K562 (cell line): ENCODE measurements around the gene C22orf39. TPM values are rescaled to one million over a fixed set of nuclear protein-coding genes. Genes with fewer than 3 reads are reported as not detected.

ENCODE experiments used
- BHLHE40 ChIP-seq: IDR thresholded peaks from 2 replicates; pipeline ENCODE4 v1.6.1; 2011; ENCODE audit warnings: low read length, improper control_type of control experiment
- BRCA1 ChIP-seq, 2 experiments: fragments of 450-650 bp in 1 of 2; sonication (generic) in 1 of 2; formaldehyde crosslinking in 1 of 2; IDR thresholded peaks; 2 replicates each; pipeline versions ENCODE4 v1.5.0 to v1.6.1; 2017 to 2020; ENCODE audit warnings: mild to moderate bottlenecking in 1 of 2, missing genetic modification reagents in 1 of 2
- CAMTA2 ChIP-seq: fragments of 250-450 bp; sonication (Bioruptor Pico); conservative IDR thresholded peaks from 2 replicates; pipeline ENCODE4 v1.5.1; 2022
- CBFA2T2 ChIP-seq: fragments of 450-650 bp; conservative IDR thresholded peaks from 2 replicates; pipeline ENCODE4 v1.6.1; 2017; ENCODE audit warnings: mild to moderate bottlenecking
- CBX5 ChIP-seq: IDR thresholded peaks from 2 replicates; pipeline ENCODE4 v1.6.1; 2014; ENCODE audit warnings: low read depth, borderline replicate concordance
- EHMT2 ChIP-seq: fragments of 450-650 bp; IDR thresholded peaks from 2 replicates; pipeline ENCODE4 v1.6.1; 2018; ENCODE audit warnings: antibody characterized with exemption
- EP300 ChIP-seq: IDR thresholded peaks from 2 replicates; pipeline ENCODE4 v1.6.1; 2012; ENCODE audit warnings: low read length, improper control_type of control experiment
- ERF ChIP-seq: fragments of 450-650 bp; formaldehyde crosslinking; IDR thresholded peaks from 2 replicates; pipeline ENCODE4 v1.4.0; 2020; ENCODE audit warnings: mild to moderate bottlenecking, mixed read lengths
- GATAD2B ChIP-seq: fragments of 450-650 bp; IDR thresholded peaks from 2 replicates; pipeline ENCODE4 v1.6.1; 2017; ENCODE audit warnings: mild to moderate bottlenecking, borderline replicate concordance
- GTF2A2 ChIP-seq: IDR thresholded peaks from 2 replicates; pipeline ENCODE4 v1.6.1; 2016; ENCODE audit warnings: mild to moderate bottlenecking, missing genetic modification characterization, missing compliant biosample characterization
- L3MBTL2 ChIP-seq: fragments of 450-650 bp; IDR thresholded peaks from 2 replicates; pipeline ENCODE4 v1.6.1; 2016; ENCODE audit warnings: mild to moderate bottlenecking, moderate library complexity
- MAFF ChIP-seq: IDR thresholded peaks from 2 replicates; pipeline ENCODE4 v1.6.1; 2012; ENCODE audit warnings: low read length, improper control_type of control experiment
- MAFK ChIP-seq: IDR thresholded peaks from 2 replicates; pipeline ENCODE4 v1.6.1; 2011; ENCODE audit warnings: low read length, improper control_type of control experiment
- MEIS2 ChIP-seq: fragments of 450-650 bp; IDR thresholded peaks from 2 replicates; pipeline ENCODE4 v1.6.1; 2014; ENCODE audit warnings: mild to moderate bottlenecking; ENCODE audit not compliant: partially characterized antibody
- MTF1 ChIP-seq: fragments of 250-450 bp; sonication (Bioruptor Pico); IDR thresholded peaks from 2 replicates; pipeline ENCODE4 v1.9.0; 2021; ENCODE audit warnings: moderate library complexity, mild to moderate bottlenecking, inconsistent platforms, borderline replicate concordance
- NFATC3 ChIP-seq: fragments of 450-650 bp; IDR thresholded peaks from 2 replicates; pipeline ENCODE4 v1.6.1; 2017; ENCODE audit warnings: mild to moderate bottlenecking
- POLR2AphosphoS2 ChIP-seq: IDR thresholded peaks from 2 replicates; pipeline ENCODE4 v1.6.1; 2012; ENCODE audit warnings: low read length, improper control_type of control experiment
- POLR2G ChIP-seq: fragments of 200-400 bp; formaldehyde crosslinking; IDR thresholded peaks from 2 replicates; pipeline ENCODE4 v1.6.1; 2017; ENCODE audit warnings: low read depth, mild to moderate bottlenecking, antibody characterized with exemption, low read length, moderate library complexity
- SIRT6 ChIP-seq: IDR thresholded peaks from one replicate; pipeline ENCODE4 v1.6.1; 2012; ENCODE audit warnings: low read depth, mild to moderate bottlenecking, control low read depth, inconsistent platforms, low read length, moderate library complexity
- SMC3 ChIP-seq: conservative IDR thresholded peaks from 2 replicates; pipeline ENCODE4 v1.6.1; 2011; ENCODE audit warnings: low read depth, low read length, improper control_type of control experiment; ENCODE audit not compliant: insufficient read depth
- SRSF9 ChIP-seq: fragments of 200-400 bp; formaldehyde crosslinking; IDR thresholded peaks from 2 replicates; pipeline ENCODE4 v1.6.1; 2017; ENCODE audit warnings: low read depth, low read length, borderline replicate concordance
- TCF3 ChIP-seq: sonication (generic); formaldehyde crosslinking; IDR thresholded peaks from 2 replicates; pipeline ENCODE4 v1.4.0; 2020; ENCODE audit warnings: mild to moderate bottlenecking, missing genetic modification reagents
- ZFPM2 ChIP-seq: fragments of 250-450 bp; sonication (Bioruptor Pico); IDR thresholded peaks from 2 replicates; pipeline ENCODE4 v1.5.1; 2022; ENCODE audit warnings: mild to moderate bottlenecking
- ZKSCAN1 ChIP-seq: fragments of 150-350 bp; IDR thresholded peaks from 2 replicates; pipeline ENCODE4 v1.6.1; 2016; ENCODE audit warnings: low read depth, low read length
- ZNF217 ChIP-seq: sonication (generic); formaldehyde crosslinking; IDR thresholded peaks from 2 replicates; pipeline ENCODE4 v1.8.0; 2022; ENCODE audit warnings: mild to moderate bottlenecking, missing genetic modification reagents
- ZNF3 ChIP-seq: fragments of 250-450 bp; sonication (Bioruptor Pico); IDR thresholded peaks from 2 replicates; pipeline ENCODE4 v1.5.0; 2021; ENCODE audit warnings: mild to moderate bottlenecking, moderate library complexity
- ZNF444 ChIP-seq: fragments of 250-450 bp; sonication (Bioruptor Pico); IDR thresholded peaks from 2 replicates; pipeline ENCODE4 v1.4.0; 2020; ENCODE audit warnings: mild to moderate bottlenecking, moderate library complexity
- ZNF507 ChIP-seq: conservative IDR thresholded peaks from 2 replicates; pipeline ENCODE4 v1.6.1; 2017; ENCODE audit warnings: missing genetic modification characterization, missing compliant biosample characterization
- ZNF785 ChIP-seq: fragments of 250-450 bp; sonication (Bioruptor Pico); IDR thresholded peaks from 2 replicates; pipeline ENCODE4 v1.4.0; 2020; ENCODE audit warnings: mild to moderate bottlenecking
- polyA plus RNA-seq, 8 experiments: library from polyadenylated mRNA; depleted of rRNA in 4 of 8; stranded (reverse) in 5 of 8; unstranded in 3 of 8; fragments of >200 nt; fragmentation: Nextera tagmentation in 2 of 8; fragmentation: Illumina TruSeq in 1 of 8; extraction: Ambion mirVana in 2 of 8; extraction: Trizol in 1 of 8; gene quantifications; 2 replicates each; pipeline versions ENCODE4 v1.2.1 to v1.2.3, GENCODE V29; 2011 to 2014; ENCODE audit warnings: inconsistent platforms in 1 of 8, missing spikeins in 1 of 8
- total RNA-seq, 7 experiments: library from RNA; depleted of rRNA in 6 of 7; stranded (reverse); fragments of >200 nt in 6 of 7; fragmentation: Illumina TruSeq in 2 of 7; extraction: Trizol in 2 of 7; gene quantifications; 2 replicates each; pipeline versions ENCODE4 v1.2.1 to v1.2.3, GENCODE V29; 2011 to 2021; ENCODE audit warnings: low replicate concordance in 1 of 7
- TF ChIP-seq, protein P1 (sequence below): sonication (generic); IDR thresholded peaks from 2 replicates; pipeline ENCODE4 v1.6.1; 2016
- TF ChIP-seq, protein P2 (sequence below), 2 experiments: fragments of 150-350 bp in 1 of 2; IDR thresholded peaks; 2 replicates each; pipeline ENCODE4 v1.6.1; 2012 to 2016; ENCODE audit warnings: low read depth in 2 of 2, low read length in 2 of 2, mild to moderate bottlenecking in 1 of 2, moderate library complexity in 1 of 2

C22orf39 gene
- total and polyA plus RNA-seq, 9 of the 15 experiments (the other 6 are each of a cell fraction or from before 2014, with no cell fraction given) = 20.4 to 139 (median 66.8) TPM

DNA sequence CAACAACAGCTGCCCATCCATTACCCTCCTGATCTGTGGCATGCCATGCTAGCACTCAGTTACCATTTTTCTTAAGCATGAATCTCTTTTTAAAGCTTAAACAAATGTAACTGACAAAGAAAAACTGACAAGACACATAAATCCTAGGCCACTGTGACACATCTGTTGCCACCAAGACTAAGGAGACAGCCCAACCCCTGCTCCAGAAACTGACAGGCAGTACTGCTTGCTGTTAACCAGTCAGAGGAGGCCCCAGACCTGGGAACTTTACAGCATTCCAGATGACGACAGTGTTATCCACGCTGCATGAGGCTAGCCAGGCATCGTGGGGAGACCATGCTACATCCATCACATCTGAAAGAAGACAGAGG lies 49.8 kb downstream of the C22orf39 start (continued):
- TF ChIP-seq POLR2AphosphoS2 (peak; percentile 43; the same call in 1 of the 2 replicates), BRCA1 (IDR thresholded peaks at IDR 0.05) (no peak), BRCA1 (CRISPR knock-in tag; IDR thresholded peaks at IDR 0.05) (no peak), EP300 (0 out of 2 replicates have a peak, but pooled peaks have one; percentile 8), TCF3 (CRISPR knock-in tag) (no peak), BHLHE40 (0 out of 2 replicates have a peak, but pooled peaks have one; percentile 24), MAFF (no peak), GTF2A2 (tag) (peak; percentile 81), POLR2G (no peak), ZNF785 (CRISPR knock-in tag) (no peak), CAMTA2 (CRISPR knock-in tag) (no peak), CBX5 (no peak), ZNF3 (CRISPR knock-in tag) (no peak), ZKSCAN1 (no peak), SRSF9 (no peak), SIRT6 (no peak), EHMT2 (no peak), ZFPM2 (CRISPR knock-in tag) (no peak), ZNF444 (CRISPR knock-in tag) (no peak), MAFK (peak; percentile 41; the same call in 1 of the 2 replicates), L3MBTL2 (no peak), CBFA2T2 (no peak), SMC3 (no peak), NFATC3 (no peak), MEIS2 (peak; percentile 94), GATAD2B (no peak; the same call in 1 of the 2 replicates), MTF1 (CRISPR knock-in tag) (no peak), ZNF217 (no peak), ZNF507 (no peak), ERF (CRISPR knock-in tag) (0 out of 2 replicates have a peak, but pooled peaks have one; percentile 9)
- TF ChIP-seq, protein P1, sequence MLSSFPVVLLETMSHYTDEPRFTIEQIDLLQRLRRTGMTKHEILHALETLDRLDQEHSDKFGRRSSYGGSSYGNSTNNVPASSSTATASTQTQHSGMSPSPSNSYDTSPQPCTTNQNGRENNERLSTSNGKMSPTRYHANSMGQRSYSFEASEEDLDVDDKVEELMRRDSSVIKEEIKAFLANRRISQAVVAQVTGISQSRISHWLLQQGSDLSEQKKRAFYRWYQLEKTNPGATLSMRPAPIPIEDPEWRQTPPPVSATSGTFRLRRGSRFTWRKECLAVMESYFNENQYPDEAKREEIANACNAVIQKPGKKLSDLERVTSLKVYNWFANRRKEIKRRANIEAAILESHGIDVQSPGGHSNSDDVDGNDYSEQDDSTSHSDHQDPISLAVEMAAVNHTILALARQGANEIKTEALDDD = 0 out of 2 replicates have a peak, but pooled peaks have one; percentile 20
- TF ChIP-seq, protein P2, sequence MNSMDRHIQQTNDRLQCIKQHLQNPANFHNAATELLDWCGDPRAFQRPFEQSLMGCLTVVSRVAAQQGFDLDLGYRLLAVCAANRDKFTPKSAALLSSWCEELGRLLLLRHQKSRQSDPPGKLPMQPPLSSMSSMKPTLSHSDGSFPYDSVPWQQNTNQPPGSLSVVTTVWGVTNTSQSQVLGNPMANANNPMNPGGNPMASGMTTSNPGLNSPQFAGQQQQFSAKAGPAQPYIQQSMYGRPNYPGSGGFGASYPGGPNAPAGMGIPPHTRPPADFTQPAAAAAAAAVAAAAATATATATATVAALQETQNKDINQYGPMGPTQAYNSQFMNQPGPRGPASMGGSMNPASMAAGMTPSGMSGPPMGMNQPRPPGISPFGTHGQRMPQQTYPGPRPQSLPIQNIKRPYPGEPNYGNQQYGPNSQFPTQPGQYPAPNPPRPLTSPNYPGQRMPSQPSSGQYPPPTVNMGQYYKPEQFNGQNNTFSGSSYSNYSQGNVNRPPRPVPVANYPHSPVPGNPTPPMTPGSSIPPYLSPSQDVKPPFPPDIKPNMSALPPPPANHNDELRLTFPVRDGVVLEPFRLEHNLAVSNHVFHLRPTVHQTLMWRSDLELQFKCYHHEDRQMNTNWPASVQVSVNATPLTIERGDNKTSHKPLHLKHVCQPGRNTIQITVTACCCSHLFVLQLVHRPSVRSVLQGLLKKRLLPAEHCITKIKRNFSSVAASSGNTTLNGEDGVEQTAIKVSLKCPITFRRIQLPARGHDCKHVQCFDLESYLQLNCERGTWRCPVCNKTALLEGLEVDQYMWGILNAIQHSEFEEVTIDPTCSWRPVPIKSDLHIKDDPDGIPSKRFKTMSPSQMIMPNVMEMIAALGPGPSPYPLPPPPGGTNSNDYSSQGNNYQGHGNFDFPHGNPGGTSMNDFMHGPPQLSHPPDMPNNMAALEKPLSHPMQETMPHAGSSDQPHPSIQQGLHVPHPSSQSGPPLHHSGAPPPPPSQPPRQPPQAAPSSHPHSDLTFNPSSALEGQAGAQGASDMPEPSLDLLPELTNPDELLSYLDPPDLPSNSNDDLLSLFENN (IDR thresholded peaks at IDR 0.05; ENCODE audit: low read depth in 2 of 2, low read length in 2 of 2) = no peak
